Choroid plexus epithelial cell (primary cell): ENCODE measurements around the gene IKZF2.
A peak's percentile ranks its signal among the peaks of the same experiment; 100 is the strongest.

Experiments
- DNase-seq: peaks from one replicate; pipeline ENCODE4 v3.0.0-alpha.2; 2010; ENCODE audit warnings: low read depth
- H3K4me3 ChIP-seq: 2 replicates; pipeline ENCODE4 v1.5.1; 2011; ENCODE audit warnings: low read depth, mild to moderate bottlenecking, control low read depth, low read length, moderate library complexity
- TF ChIP-seq, protein P1 (sequence below): conservative IDR thresholded peaks from 2 replicates; pipeline ENCODE4 v1.5.1; 2011; ENCODE audit warnings: low read depth, mild to moderate bottlenecking, control low read depth, inconsistent platforms, low read length, moderate library complexity

IKZF2 gene

DNA sequence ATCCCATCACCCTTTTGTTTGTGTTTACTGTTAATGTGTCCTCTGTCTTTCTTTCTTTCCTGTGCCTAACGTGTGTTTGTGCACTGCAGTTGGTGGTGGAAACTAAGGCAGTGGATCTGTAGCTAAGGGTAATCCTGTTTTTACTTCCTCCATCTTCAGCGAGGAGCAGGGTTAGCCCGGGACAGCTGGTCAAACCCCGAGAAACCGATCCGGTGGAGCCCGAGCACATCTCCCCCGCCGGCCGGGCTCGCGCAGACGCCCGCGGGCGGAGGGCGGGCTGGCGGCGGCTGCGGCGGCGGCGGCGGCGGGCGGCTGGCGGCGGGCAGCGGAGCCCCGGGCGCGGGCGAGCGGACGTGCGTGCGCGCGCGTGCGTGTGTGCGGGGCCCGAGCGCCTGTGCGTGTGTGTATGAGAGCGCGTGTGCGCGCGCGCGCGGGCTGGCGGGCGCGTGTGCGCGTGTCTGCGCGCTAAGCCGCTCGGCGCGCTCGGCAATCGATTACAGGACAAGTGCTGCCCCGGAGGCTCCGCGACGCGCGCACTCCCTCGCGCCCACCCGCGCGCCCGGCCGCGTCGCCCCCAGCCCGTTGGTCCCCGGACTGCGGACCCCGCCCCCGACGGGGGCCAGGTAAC is at the start of gene IKZF2:
Gene IKZF2 (minus strand): TSS at position 176 of the 628 bp plus-strand sequence. CDS start 2,983 bp downstream, outside the sequence.
- peak within 1 kb of the TSS; percentile 68 for H3K4me3 ChIP-seq
- peak; percentile 97 for DNase-seq
- TF ChIP-seq, protein P1, sequence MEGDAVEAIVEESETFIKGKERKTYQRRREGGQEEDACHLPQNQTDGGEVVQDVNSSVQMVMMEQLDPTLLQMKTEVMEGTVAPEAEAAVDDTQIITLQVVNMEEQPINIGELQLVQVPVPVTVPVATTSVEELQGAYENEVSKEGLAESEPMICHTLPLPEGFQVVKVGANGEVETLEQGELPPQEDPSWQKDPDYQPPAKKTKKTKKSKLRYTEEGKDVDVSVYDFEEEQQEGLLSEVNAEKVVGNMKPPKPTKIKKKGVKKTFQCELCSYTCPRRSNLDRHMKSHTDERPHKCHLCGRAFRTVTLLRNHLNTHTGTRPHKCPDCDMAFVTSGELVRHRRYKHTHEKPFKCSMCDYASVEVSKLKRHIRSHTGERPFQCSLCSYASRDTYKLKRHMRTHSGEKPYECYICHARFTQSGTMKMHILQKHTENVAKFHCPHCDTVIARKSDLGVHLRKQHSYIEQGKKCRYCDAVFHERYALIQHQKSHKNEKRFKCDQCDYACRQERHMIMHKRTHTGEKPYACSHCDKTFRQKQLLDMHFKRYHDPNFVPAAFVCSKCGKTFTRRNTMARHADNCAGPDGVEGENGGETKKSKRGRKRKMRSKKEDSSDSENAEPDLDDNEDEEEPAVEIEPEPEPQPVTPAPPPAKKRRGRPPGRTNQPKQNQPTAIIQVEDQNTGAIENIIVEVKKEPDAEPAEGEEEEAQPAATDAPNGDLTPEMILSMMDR, result no peak

DNA sequence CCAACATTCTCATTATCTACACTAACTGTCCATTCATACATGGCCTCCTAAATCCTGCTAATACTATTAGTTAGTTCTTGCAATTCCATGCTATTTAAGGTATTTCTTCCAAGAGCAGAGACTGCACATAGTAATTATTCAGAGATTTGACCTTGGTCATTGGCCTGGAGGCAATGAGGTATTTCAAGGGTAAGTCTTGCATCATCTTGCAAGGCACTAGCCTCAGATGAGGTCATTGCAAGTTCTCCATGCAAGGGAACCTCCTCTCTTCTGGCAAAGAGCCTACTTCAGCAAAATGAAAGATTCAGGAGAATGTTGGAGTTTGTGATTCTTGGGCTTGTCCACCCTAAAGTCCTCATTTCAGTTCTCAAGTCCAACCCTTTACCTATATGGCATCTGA is 48.5 kb upstream of the IKZF2 start:
- no peak overlapping the region for H3K4me3 ChIP-seq
- TF ChIP-seq, protein P1, result no peak
- peak; percentile 93 for DNase-seq

DNA sequence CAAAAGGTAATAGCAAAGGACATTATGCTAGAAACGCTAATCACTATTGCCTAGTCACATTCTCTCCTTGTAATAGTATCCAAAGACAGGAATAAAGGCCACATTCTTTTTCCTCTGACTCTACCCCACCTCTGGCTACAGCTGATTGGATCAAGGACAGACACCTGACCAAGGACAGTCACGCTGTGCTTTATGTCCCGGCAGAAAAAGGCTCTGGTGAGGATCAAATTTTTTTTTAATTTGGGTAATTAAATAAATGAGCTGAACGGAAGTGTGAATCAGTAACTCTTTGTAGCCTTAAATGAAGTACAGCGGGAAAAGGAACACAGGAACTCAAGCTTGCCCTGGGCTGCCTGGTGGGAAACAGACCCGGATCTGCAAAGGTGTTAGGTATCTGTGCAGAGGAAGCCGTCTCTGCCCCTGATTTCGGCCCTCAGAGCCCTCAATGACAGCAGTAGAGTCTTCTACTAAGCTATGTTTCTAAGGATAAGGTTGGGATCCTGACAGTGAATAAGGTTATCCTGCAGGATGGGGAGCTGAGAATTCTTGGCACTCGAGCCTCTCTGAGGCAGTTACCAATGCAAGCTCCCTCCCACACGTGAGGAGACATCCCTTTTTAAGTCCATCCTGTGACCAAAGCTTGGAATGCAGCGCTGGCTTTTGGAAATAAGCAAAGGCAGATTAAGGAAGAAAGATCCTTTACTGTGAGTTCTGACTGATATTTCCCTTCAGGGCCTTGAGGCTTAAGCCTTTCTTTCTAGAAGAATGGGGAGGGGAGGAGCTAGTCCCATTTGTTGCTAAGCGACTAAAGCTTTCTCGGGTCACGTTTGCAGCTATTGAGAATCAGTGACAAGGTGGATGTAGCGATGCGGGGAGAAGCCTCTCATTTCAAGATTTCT is 37.8 kb upstream of the IKZF2 start:
- TF ChIP-seq, protein P1, result no peak
- peak; percentile 66 for DNase-seq
- no peak overlapping the region for H3K4me3 ChIP-seq

DNA sequence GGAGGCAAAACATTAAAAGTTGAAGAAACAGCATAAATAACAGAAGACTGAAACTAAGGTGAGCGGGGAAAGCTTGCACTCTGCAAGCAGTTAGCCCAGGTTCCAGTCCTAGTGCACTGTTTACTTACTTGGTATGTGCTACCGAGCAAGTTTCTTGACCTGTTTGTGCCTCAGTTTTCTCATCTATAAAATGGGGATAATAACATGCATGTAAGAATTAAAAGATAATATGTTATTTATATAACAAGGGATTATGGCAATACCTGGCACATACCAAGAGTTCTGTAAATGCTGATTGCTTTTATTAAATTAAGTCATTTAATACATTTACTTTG is 37.1 kb upstream of the IKZF2 start:
- TF ChIP-seq, protein P1, result no peak
- H3K4me3 ChIP-seq, result no peak overlapping the region
- DNase-seq, result no peak

DNA sequence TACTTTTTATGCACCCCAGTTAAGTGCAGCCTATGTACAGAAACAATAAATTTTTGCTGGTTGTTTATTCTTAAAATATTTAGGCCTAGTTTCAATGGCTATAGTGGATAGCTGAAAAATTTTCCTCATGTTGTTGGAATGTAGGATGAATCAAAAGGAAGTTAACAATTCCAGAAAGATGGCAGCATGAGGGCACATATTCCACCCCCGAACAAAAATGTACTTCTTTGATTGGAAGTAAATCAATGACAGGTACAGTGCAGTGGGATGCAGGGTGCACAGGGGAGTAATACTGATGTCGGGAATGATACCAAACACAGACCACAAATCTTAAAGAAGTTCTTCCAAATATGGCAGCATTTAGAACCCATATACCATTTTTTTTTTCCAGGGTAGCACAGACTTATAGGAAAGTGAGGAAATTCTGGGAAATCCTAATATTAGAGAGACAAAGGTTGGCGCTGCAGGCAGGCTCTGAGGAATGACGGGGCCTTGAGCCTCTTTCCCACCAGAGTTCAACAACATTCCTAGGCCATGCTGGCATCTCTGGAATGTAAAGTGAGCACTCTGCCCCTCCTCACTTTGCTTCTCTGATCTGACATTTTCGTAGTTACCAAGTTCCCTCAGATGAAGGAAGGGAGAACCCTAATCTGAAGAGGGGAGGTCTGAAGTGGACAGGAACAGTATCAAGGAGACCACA is 36.6 kb upstream of the IKZF2 start:
- TF ChIP-seq, protein P1, result no peak
- H3K4me3 ChIP-seq, result no peak overlapping the region
- DNase-seq, result peak; percentile 87

DNA sequence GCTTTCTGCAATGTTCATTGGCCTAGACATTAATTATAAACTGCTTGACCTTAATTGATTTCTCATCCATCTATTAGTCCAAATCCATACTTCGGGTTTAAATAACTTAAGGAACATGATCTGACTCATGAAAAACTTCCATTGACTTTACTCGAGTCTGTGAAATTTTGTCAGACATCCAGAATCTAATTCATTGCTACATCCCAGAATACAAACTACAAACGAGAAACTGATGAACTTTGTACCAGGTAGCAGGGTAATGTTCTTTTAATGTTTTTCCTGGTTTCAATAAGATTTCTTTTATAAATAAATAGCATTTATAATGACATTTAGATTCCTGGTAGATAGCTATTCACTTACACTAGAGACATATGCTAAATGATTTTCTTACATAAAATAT is 36.0 kb upstream of the IKZF2 start:
- TF ChIP-seq, protein P1, result no peak
- DNase-seq, result peak; percentile 34
- H3K4me3 ChIP-seq, result no peak overlapping the region
